Measurements from ENCODE around the gene NTM. TPM values are rescaled to one million over a fixed set of nuclear protein-coding genes. Genes with fewer than 3 reads are reported as not detected.

Gene NTM
- total RNA-seq, 2 donors from 2014 or later, result 1.7 to 3.6 TPM

DNA sequence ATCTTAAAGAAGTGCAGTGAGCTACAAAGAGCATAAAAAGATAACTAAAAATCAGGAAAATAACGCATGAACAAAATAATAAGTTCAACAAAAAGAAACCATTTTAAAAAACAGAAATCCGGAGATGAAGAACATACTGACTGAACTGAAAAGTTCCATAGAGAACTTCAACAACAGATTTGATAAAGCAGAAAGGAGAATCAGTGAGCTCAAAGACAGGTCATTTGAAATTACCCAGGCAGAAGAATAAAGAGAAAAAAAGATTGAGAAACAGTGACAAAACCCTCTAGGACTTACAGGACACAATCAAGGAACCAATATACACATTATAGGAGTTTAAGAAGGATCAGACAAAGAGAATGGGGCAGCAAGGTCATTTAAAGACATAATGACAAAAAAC is 334.3 kb downstream of the NTM start:
- Histone ChIP-seq H3K4me1 (ENCODE audit: control insufficient read depth, insufficient read depth, low read length) (no peaks in the 10 kb centered on the region), H3K4me3 (ENCODE audit: low read length) (no peak overlapping the region), H3K9me3 (ENCODE audit: control insufficient read depth, low read length) (peaks cover 14% of the 10 kb centered on the region), H3K27me3 (ENCODE audit: control insufficient read depth, insufficient read depth, low read length, poor library complexity, severe bottlenecking) (no peaks in the 10 kb centered on the region), H3K36me3 (ENCODE audit: control insufficient read depth, insufficient read depth, low read length) (no peaks in the 10 kb centered on the region), H3K27ac (ENCODE audit: low read depth, low read length) (no peak overlapping the region), H3K9ac (ENCODE audit: extremely low read depth, low read length, poor library complexity, severe bottlenecking) (no peak overlapping the region)
- Mint-ChIP-seq H3K27ac (no peak overlapping the region), H3K9me3 (peaks cover 12% of the 10 kb centered on the region), H3K4me3 (no peak overlapping the region), H3K4me1 (no peaks in the 10 kb centered on the region), H3K36me3 (ENCODE audit: low read depth) (no peaks in the 10 kb centered on the region), H3K27me3 (ENCODE audit: insufficient read depth) (no peaks in the 10 kb centered on the region)
- no peak for DNase-seq
- TF ChIP-seq, protein P1, sequence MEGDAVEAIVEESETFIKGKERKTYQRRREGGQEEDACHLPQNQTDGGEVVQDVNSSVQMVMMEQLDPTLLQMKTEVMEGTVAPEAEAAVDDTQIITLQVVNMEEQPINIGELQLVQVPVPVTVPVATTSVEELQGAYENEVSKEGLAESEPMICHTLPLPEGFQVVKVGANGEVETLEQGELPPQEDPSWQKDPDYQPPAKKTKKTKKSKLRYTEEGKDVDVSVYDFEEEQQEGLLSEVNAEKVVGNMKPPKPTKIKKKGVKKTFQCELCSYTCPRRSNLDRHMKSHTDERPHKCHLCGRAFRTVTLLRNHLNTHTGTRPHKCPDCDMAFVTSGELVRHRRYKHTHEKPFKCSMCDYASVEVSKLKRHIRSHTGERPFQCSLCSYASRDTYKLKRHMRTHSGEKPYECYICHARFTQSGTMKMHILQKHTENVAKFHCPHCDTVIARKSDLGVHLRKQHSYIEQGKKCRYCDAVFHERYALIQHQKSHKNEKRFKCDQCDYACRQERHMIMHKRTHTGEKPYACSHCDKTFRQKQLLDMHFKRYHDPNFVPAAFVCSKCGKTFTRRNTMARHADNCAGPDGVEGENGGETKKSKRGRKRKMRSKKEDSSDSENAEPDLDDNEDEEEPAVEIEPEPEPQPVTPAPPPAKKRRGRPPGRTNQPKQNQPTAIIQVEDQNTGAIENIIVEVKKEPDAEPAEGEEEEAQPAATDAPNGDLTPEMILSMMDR (conservative IDR thresholded peaks at IDR 0.05), result no peak
- WGBS, 2 experiments (ENCODE audit: insufficient coverage in 1 of 2, insufficient read length in 1 of 2), result 90 to 100% methylated on average over 1 to 2 of the region's 2 CpGs

DNA sequence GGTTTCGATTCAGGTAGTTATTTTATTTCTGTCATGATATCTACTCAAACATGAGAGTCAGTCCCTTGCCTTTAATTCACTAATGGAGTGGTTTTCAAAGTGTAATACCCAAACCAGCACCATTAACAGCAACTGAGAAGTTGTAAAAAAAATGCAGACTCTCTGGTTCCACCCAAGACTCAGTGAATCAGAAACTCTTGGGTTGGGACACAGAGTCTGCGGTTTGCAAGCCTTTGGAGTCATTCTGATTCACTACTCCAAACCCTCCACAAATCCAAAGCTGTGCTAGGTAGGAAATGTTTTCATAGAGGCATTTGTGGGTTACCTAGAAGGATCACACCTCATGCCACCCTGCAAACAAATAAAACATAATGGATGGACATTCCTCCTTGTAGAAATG is 340.1 kb downstream of the NTM start:
- no peak overlapping the region for H3K27ac ChIP-seq (ENCODE audit: low read depth, low read length)
- no peaks in the 10 kb centered on the region for H3K36me3 ChIP-seq (ENCODE audit: control insufficient read depth, insufficient read depth, low read length)
- WGBS, 2 experiments (ENCODE audit: insufficient coverage in 1 of 2, insufficient read length in 1 of 2), result 92% methylated on average over 2 of the region's 2 CpGs; no CpG with 5 or more reads in 1 of the 2 experiments
- TF ChIP-seq, protein P1 (conservative IDR thresholded peaks at IDR 0.05), result no peak
- Mint-ChIP-seq H3K36me3 (ENCODE audit: low read depth) (no peaks in the 10 kb centered on the region), H3K4me1 (no peaks in the 10 kb centered on the region), H3K4me3 (no peak overlapping the region), H3K9me3 (peaks cover 4% of the 10 kb centered on the region), H3K27me3 (ENCODE audit: insufficient read depth) (peaks cover 2% of the 10 kb centered on the region), H3K27ac (no peak overlapping the region)
- no peak for DNase-seq
- no peaks in the 10 kb centered on the region for H3K4me1 ChIP-seq (ENCODE audit: control insufficient read depth, insufficient read depth, low read length)
- no peaks in the 10 kb centered on the region for H3K9me3 ChIP-seq (ENCODE audit: control insufficient read depth, low read length)
- no peak overlapping the region for H3K4me3 ChIP-seq (ENCODE audit: low read length)
- no peaks in the 10 kb centered on the region for H3K27me3 ChIP-seq (ENCODE audit: control insufficient read depth, insufficient read depth, low read length, poor library complexity, severe bottlenecking)
- no peak overlapping the region for H3K9ac ChIP-seq (ENCODE audit: extremely low read depth, low read length, poor library complexity, severe bottlenecking)

DNA sequence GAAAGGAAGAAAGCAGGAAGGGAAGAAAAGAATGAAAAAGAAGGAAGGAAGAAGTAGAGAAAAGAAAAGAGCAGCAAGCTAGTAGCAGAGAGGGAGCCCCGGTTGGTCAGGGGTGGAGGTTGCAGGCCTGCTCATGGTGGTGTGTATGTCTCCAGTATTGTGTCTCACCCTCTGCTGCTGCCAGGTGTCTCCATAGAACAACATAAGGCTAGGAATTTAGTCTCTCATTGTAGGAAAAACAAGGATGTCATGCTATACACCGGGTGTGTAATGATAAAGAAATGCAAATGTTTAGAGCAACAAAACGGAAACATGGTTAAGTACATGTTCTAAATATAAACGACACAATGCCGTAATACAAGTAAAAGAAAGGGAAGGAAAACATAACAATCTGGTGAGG is 342.5 kb downstream of the NTM start:
- Mint-ChIP-seq H3K36me3 (ENCODE audit: low read depth) (no peaks in the 10 kb centered on the region), H3K27ac (no peak overlapping the region), H3K4me1 (no peaks in the 10 kb centered on the region), H3K9me3 (peaks cover 4% of the 10 kb centered on the region), H3K4me3 (no peak overlapping the region), H3K27me3 (ENCODE audit: insufficient read depth) (peaks cover 2% of the 10 kb centered on the region)
- no peak overlapping the region for H3K4me3 ChIP-seq (ENCODE audit: low read length)
- H3K36me3 ChIP-seq (ENCODE audit: control insufficient read depth, insufficient read depth, low read length), result no peaks in the 10 kb centered on the region
- no peak overlapping the region for H3K27ac ChIP-seq (ENCODE audit: low read depth, low read length)
- H3K4me1 ChIP-seq (ENCODE audit: control insufficient read depth, insufficient read depth, low read length), result no peaks in the 10 kb centered on the region
- no peak for DNase-seq
- TF ChIP-seq, protein P1 (conservative IDR thresholded peaks at IDR 0.05), result no peak
- H3K27me3 ChIP-seq (ENCODE audit: control insufficient read depth, insufficient read depth, low read length, poor library complexity, severe bottlenecking), result no peaks in the 10 kb centered on the region
- WGBS, 2 experiments (ENCODE audit: insufficient coverage in 1 of 2, insufficient read length in 1 of 2), result 89 to 98% methylated on average over 5 of the region's 5 CpGs
- H3K9ac ChIP-seq (ENCODE audit: extremely low read depth, low read length, poor library complexity, severe bottlenecking), result no peak overlapping the region
- no peaks in the 10 kb centered on the region for H3K9me3 ChIP-seq (ENCODE audit: control insufficient read depth, low read length)
